Neural cell (in vitro differentiated cells): ENCODE data around the gene TMEM63B. TPM values are rescaled to one million over a fixed set of nuclear protein-coding genes. Genes with fewer than 3 reads are reported as not detected.

Source experiments
- H2AFZ ChIP-seq: fragments of 200-600, 300-800 bp; sonication (generic), shearing (Covaris generic); 2 replicates; pipeline ENCODE4 v1.6.0; 2014; ENCODE audit warnings: low read depth, mild to moderate bottlenecking, antibody characterized with exemption, low read length, moderate library complexity
- H3F3A ChIP-seq: fragments of 200-600 bp; shearing (Covaris generic); 2 replicates; pipeline ENCODE4 v1.6.1; 2016; ENCODE audit warnings: mild to moderate bottlenecking, moderate library complexity, mixed read lengths, antibody characterized with exemption, low read length; ENCODE audit not compliant: insufficient read depth, poor library complexity, severe bottlenecking
- H3K27ac ChIP-seq: fragments of 200-600, 300-800 bp; sonication (generic), shearing (Covaris generic); 2 replicates; pipeline ENCODE4 v1.5.1; 2014; ENCODE audit warnings: mild to moderate bottlenecking, low read length, moderate library complexity
- H3K27me3 ChIP-seq: fragments of 300-800, 200-600 bp; sonication (generic), shearing (Covaris generic); 2 replicates; pipeline ENCODE4 v1.6.0; 2014; ENCODE audit warnings: mild to moderate bottlenecking, low read depth, low read length, moderate library complexity; ENCODE audit not compliant: insufficient read depth
- H3K36me3 ChIP-seq: fragments of 300-800, 200-600 bp; sonication (generic), shearing (Covaris generic); 2 replicates; pipeline ENCODE4 v1.5.1; 2014; ENCODE audit warnings: mild to moderate bottlenecking, antibody characterized with exemption, low read length, moderate library complexity; ENCODE audit not compliant: insufficient read depth
- H3K4me2 ChIP-seq: fragments of 300-800, 200-600 bp; sonication (generic), shearing (Covaris generic); 2 replicates; pipeline ENCODE4 v1.6.0; 2014; ENCODE audit warnings: mild to moderate bottlenecking, low read length
- H3K4me3 ChIP-seq: fragments of 300-800, 200-600 bp; sonication (generic), shearing (Covaris generic); 2 replicates; pipeline ENCODE4 v1.5.1; 2014; ENCODE audit warnings: mild to moderate bottlenecking, low read length, moderate library complexity
- H3K79me2 ChIP-seq: fragments of 200-600 bp; shearing (Covaris generic); replicated peaks from 2 replicates; pipeline ENCODE4 v1.6.0; 2014; ENCODE audit warnings: mild to moderate bottlenecking, low read length, moderate library complexity; ENCODE audit not compliant: insufficient read depth
- H3K9ac ChIP-seq: fragments of 300-800, 200-600 bp; sonication (generic), shearing (Covaris generic); 2 replicates; pipeline ENCODE4 v1.6.1; 2016; ENCODE audit warnings: mild to moderate bottlenecking, low read length, mixed read lengths
- H3K9me2 ChIP-seq: fragments of 200-600 bp; shearing (Covaris generic); 2 replicates; pipeline ENCODE4 v1.6.1; 2016; ENCODE audit warnings: mild to moderate bottlenecking, low read length, mixed read lengths; ENCODE audit not compliant: insufficient read depth
- H3K9me3 ChIP-seq: fragments of 200-600, 300-800 bp; sonication (generic), shearing (Covaris generic); 2 replicates; pipeline ENCODE4 v1.6.1; 2016; ENCODE audit warnings: mild to moderate bottlenecking, mixed run types, low read length, moderate library complexity, mixed read lengths
- H4K20me1 ChIP-seq: fragments of 200-600 bp; shearing (Covaris generic); 2 replicates; pipeline ENCODE4 v1.6.1; 2016; ENCODE audit warnings: mild to moderate bottlenecking, mixed run types; ENCODE audit not compliant: insufficient read depth
- CTCF ChIP-seq: fragments of 450-650 bp; IDR thresholded peaks from 2 replicates; pipeline ENCODE4 v1.5.1; 2014; ENCODE audit warnings: antibody characterized with exemption, mild to moderate bottlenecking, moderate library complexity; ENCODE audit not compliant: poor library complexity, severe bottlenecking
- EP300 ChIP-seq: fragments of 450-650 bp; conservative IDR thresholded peaks from 2 replicates; pipeline ENCODE4 v1.6.1; 2014; ENCODE audit warnings: antibody characterized with exemption, mild to moderate bottlenecking, moderate library complexity; ENCODE audit not compliant: poor library complexity, severe bottlenecking
- EZH2 ChIP-seq: fragments of 200-600, 300-800 bp; shearing (Covaris generic), sonication (generic); IDR thresholded peaks from 2 replicates; pipeline ENCODE4 v1.6.1; 2014; ENCODE audit warnings: antibody characterized with exemption, low read length, borderline replicate concordance, mild to moderate bottlenecking; ENCODE audit not compliant: insufficient read depth, poor library complexity, severe bottlenecking
- MXI1 ChIP-seq: fragments of 450-650 bp; conservative IDR thresholded peaks from 2 replicates; pipeline ENCODE4 v1.6.1; 2014; ENCODE audit warnings: antibody characterized with exemption, mild to moderate bottlenecking; ENCODE audit not compliant: poor library complexity, severe bottlenecking
- POLR2AphosphoS5 ChIP-seq: IDR thresholded peaks from 2 replicates; pipeline ENCODE4 v1.6.1; 2012
- RAD21 ChIP-seq: fragments of 450-650 bp; conservative IDR thresholded peaks from 2 replicates; pipeline ENCODE4 v1.6.1; 2014; ENCODE audit warnings: antibody characterized with exemption, mild to moderate bottlenecking, moderate library complexity
- REST ChIP-seq: IDR thresholded peaks from 2 replicates; pipeline ENCODE4 v1.6.1; 2012; ENCODE audit warnings: borderline replicate concordance
- SMC3 ChIP-seq: fragments of 450-650 bp; conservative IDR thresholded peaks from 2 replicates; pipeline ENCODE4 v1.6.1; 2014; ENCODE audit warnings: antibody characterized with exemption, mild to moderate bottlenecking, moderate library complexity; ENCODE audit not compliant: poor library complexity
- TAF1 ChIP-seq: IDR thresholded peaks from 2 replicates; pipeline ENCODE4 v1.6.1; 2012; ENCODE audit warnings: low read depth
- polyA plus RNA-seq: library from polyadenylated mRNA; depleted of rRNA; stranded (reverse); fragments of >200 nt; gene quantifications from 2 replicates; pipeline ENCODE4 v1.2.3, GENCODE V29; 2014

Gene TMEM63B
- polyA plus RNA-seq, 1 donor from 2014 or later = 49.9 TPM

- Histone ChIP-seq H3K27me3 (no peaks in the 10 kb centered on the region), H3K9me3 (no peaks in the 10 kb centered on the region), H3K4me3 (no peak overlapping the region), H2AFZ (no peak overlapping the region), H3K36me3 (no peaks in the 10 kb centered on the region), H3K4me2 (no peak overlapping the region), H3F3A (no peaks in the 10 kb centered on the region), H4K20me1 (no peaks in the 10 kb centered on the region), H3K79me2 (no peaks in the 10 kb centered on the region), H3K9ac (no peak overlapping the region), H3K9me2 (no peaks in the 10 kb centered on the region), H3K27ac (no peak overlapping the region)
- TF ChIP-seq EP300 (no peak), EZH2 (no peak), REST (no peak), TAF1 (no peak), CTCF (no peak), RAD21 (no peak), POLR2AphosphoS5 (no peak), SMC3 (no peak), MXI1 (no peak)
These were observed 22.2 kb upstream of the TMEM63B start for GRCh38 chr6:44105146-44105545.

- Histone ChIP-seq H3K4me3 (no peak overlapping the region), H3K27ac (no peak overlapping the region), H3K36me3 (no peaks in the 10 kb centered on the region), H3K4me2 (no peak overlapping the region), H4K20me1 (no peaks in the 10 kb centered on the region), H3K9ac (no peak overlapping the region), H3K9me2 (no peaks in the 10 kb centered on the region), H3K79me2 (no peaks in the 10 kb centered on the region), H3K9me3 (no peaks in the 10 kb centered on the region), H2AFZ (no peak overlapping the region), H3F3A (no peaks in the 10 kb centered on the region), H3K27me3 (no peaks in the 10 kb centered on the region)
- no peak for TF ChIP-seq EZH2
- TF ChIP-seq TAF1 = no peak
- TF ChIP-seq REST = no peak
- no peak for TF ChIP-seq RAD21
- TF ChIP-seq MXI1 = no peak
- no peak for TF ChIP-seq POLR2AphosphoS5
- no peak for TF ChIP-seq SMC3
- no peak for TF ChIP-seq EP300
- TF ChIP-seq CTCF = no peak
These were observed 21.2 kb upstream of the TMEM63B start for GRCh38 chr6:44105993-44106740.
